GM21367 (cell line): ENCODE data around the gene OGFOD2.
A peak's percentile ranks its signal among the peaks of the same experiment; 100 is the strongest.
"Not testable (repeated sequence)": the region's sequence is repeated elsewhere in the genome, so short reads cannot be mapped to it uniquely, and the experiment has no call there.

Source experiments
- ATAC-seq: cut with Tn5 transposase; IDR thresholded peaks from one replicate; pipeline ENCODE4 v1.9.1; 2021; ENCODE audit not compliant: unreplicated experiment

Gene OGFOD2

GRCh38 chr12:122974892-122975789 is at the start of gene OGFOD2:
TSS of gene OGFOD2 (plus strand) at chr12:122975244. CDS start at chr12:122975252, 8 bp downstream.
- ATAC-seq: peak; percentile 63

GRCh38 chr12:122927756-122928403 is 47.2 kb upstream of the OGFOD2 start:
- ATAC-seq: no peak

- no peak for ATAC-seq
Measured at GRCh38 chr12:122928404-122929147, 46.5 kb upstream of the OGFOD2 start.

- no peak for ATAC-seq
Measured at GRCh38 chr12:122929148-122929538, 45.9 kb upstream of the OGFOD2 start.

- ATAC-seq: no peak
Measured at GRCh38 chr12:122929812-122930211, 45.2 kb upstream of the OGFOD2 start.

- ATAC-seq: no peak
Measured at GRCh38 chr12:122932207-122932606, 42.8 kb upstream of the OGFOD2 start.

GRCh38 chr12:122934722-122935121 is 40.3 kb upstream of the OGFOD2 start:
- ATAC-seq: no peak

- no peak for ATAC-seq
Measured at GRCh38 chr12:122935318-122935717, 39.7 kb upstream of the OGFOD2 start.

GRCh38 chr12:122937622-122938091 is 37.4 kb upstream of the OGFOD2 start:
- no peak for ATAC-seq

GRCh38 chr12:122939125-122939524 is 35.9 kb upstream of the OGFOD2 start:
- no peak for ATAC-seq

- ATAC-seq: not testable (repeated sequence)
Measured at GRCh38 chr12:122941351-122941750, 33.7 kb upstream of the OGFOD2 start.

GRCh38 chr12:122942637-122943036 is 32.4 kb upstream of the OGFOD2 start:
- ATAC-seq: no peak

- ATAC-seq: no peak
Measured at GRCh38 chr12:122943196-122943595, 31.8 kb upstream of the OGFOD2 start.

GRCh38 chr12:122944605-122945592 is 30.1 kb upstream of the OGFOD2 start:
- no peak for ATAC-seq

- no peak for ATAC-seq
Measured at GRCh38 chr12:122946690-122947341, 28.2 kb upstream of the OGFOD2 start.

GRCh38 chr12:122947352-122947792 is 27.7 kb upstream of the OGFOD2 start:
- ATAC-seq: no peak

GRCh38 chr12:122948605-122949004 is 26.4 kb upstream of the OGFOD2 start:
- no peak for ATAC-seq

- ATAC-seq: no peak
Measured at GRCh38 chr12:122949405-122949804, 25.6 kb upstream of the OGFOD2 start.

- no peak for ATAC-seq
Measured at GRCh38 chr12:122949816-122950675, 25.0 kb upstream of the OGFOD2 start.
